Stromal cell of bone marrow (primary cell): ENCODE measurements around the gene ZNF177.
"Not testable (repeated sequence)": the region's sequence is repeated elsewhere in the genome, so short reads cannot be mapped to it uniquely, and the experiment has no call there.

Experiments used
- DNase-seq: peaks from one replicate; pipeline ENCODE4 v3.0.0-alpha.2; 2012; ENCODE audit warnings: low read depth

The ZNF177 gene

GRCh38 chr19:9362905-9363304, at the start of gene ZNF177:
ZNF177 (plus strand) TSS chr19:9363013; CDS start chr19:9378312, 15,299 bp downstream.
- DNase-seq: no peak

- DNase-seq: no peak
These were observed 49.1 kb upstream of the ZNF177 start for GRCh38 chr19:9313756-9314155.

- no peak for DNase-seq
These were observed 41.5 kb upstream of the ZNF177 start for GRCh38 chr19:9321338-9321737.

- not testable (repeated sequence) for DNase-seq
These were observed 41.1 kb upstream of the ZNF177 start for GRCh38 chr19:9321756-9322155.

GRCh38 chr19:9322201-9322600, 40.6 kb upstream of the ZNF177 start:
- DNase-seq: not testable (repeated sequence)

- peak; percentile 63 for DNase-seq
These were observed 39.3 kb upstream of the ZNF177 start for GRCh38 chr19:9323557-9323918.

GRCh38 chr19:9323919-9324583, 38.8 kb upstream of the ZNF177 start, which contains the start of gene ZNF559:
ZNF559 (plus strand) TSS chr19:9324179; CDS start chr19:9338550, 14,371 bp downstream.
- DNase-seq: peak; percentile 90

GRCh38 chr19:9324584-9324962, 38.2 kb upstream of the ZNF177 start:
- no peak for DNase-seq

GRCh38 chr19:9329999-9330398, 32.8 kb upstream of the ZNF177 start:
- DNase-seq: no peak

GRCh38 chr19:9342610-9343304, 20.1 kb upstream of the ZNF177 start:
- no peak for DNase-seq

GRCh38 chr19:9345005-9345404, 17.8 kb upstream of the ZNF177 start:
- no peak for DNase-seq

GRCh38 chr19:9348253-9348652, 14.6 kb upstream of the ZNF177 start:
- no peak for DNase-seq

- DNase-seq: no peak
These were observed 14.1 kb upstream of the ZNF177 start for GRCh38 chr19:9348671-9349070.

- DNase-seq: no peak
These were observed 10.3 kb upstream of the ZNF177 start for GRCh38 chr19:9352505-9352904.

- no peak for DNase-seq
These were observed 9.8 kb upstream of the ZNF177 start for GRCh38 chr19:9353011-9353410.

- DNase-seq: no peak
These were observed 8.2 kb upstream of the ZNF177 start for GRCh38 chr19:9354651-9355050.

GRCh38 chr19:9370738-9371619, 8.2 kb downstream of the ZNF177 start:
- no peak for DNase-seq

- DNase-seq: no peak
These were observed 18.6 kb downstream of the ZNF177 start for GRCh38 chr19:9381361-9381785.

- peak; percentile 78 for DNase-seq
These were observed 44.1 kb downstream of the ZNF177 start for GRCh38 chr19:9406798-9407352.

GRCh38 chr19:9407827-9408226, 45.0 kb downstream of the ZNF177 start:
- no peak for DNase-seq

- no peak for DNase-seq
These were observed 50.6 kb downstream of the ZNF177 start for GRCh38 chr19:9413240-9413954.

- DNase-seq: no peak
These were observed 65.1 kb downstream of the ZNF177 start for GRCh38 chr19:9427941-9428340.
